B cell (primary cell): ENCODE results near the gene KRTAP13-1. TPM values are rescaled to one million over a fixed set of nuclear protein-coding genes. Genes with fewer than 3 reads are reported as not detected.

Source experiments
- ATAC-seq: fragments of 200-7000 bp; cut with Tn5 transposase; one replicate; pipeline ENCODE4 v1.10.0; 2021; ENCODE audit warnings: low read depth, mild to moderate bottlenecking, moderate number of reproducible peaks, moderate library complexity
- CTCF ChIA-PET: fragments of 350-600 bp; sonication (Branson Sonifier 250); formaldehyde crosslinking; loops from one replicate; lab custom pipeline; 2021; ENCODE audit warnings: antibody characterized with exemption, inconsistent platforms; lab: Charles Lee
- POLR2A ChIA-PET: fragments of 350-600 bp; sonication (Branson Sonifier 250); formaldehyde crosslinking; loops from one replicate; lab custom pipeline; 2021; ENCODE audit warnings: antibody characterized with exemption; lab: Charles Lee
- DNase-seq: peaks from one replicate; pipeline ENCODE4 v3.0.0; 2013
- H2AFZ ChIP-seq: 2 replicates; pipeline ENCODE4 v1.6.1; 2012; ENCODE audit warnings: mild to moderate bottlenecking, low read depth, low read length; ENCODE audit not compliant: insufficient read depth, poor library complexity, severe bottlenecking
- H3K27ac ChIP-seq, 2 donors: 1 replicate in 1 of 2; 2 replicates in 1 of 2; pipeline ENCODE4 v1.5.1; 2012 to 2013; ENCODE audit warnings: low read length in 2 of 2, mild to moderate bottlenecking in 2 of 2, moderate library complexity in 1 of 2
- H3K27me3 ChIP-seq, 4 experiments: fragments of 200-600 bp in 1 of 4; sonication (generic) in 1 of 4; replicated peaks in 1 of 4; 1 replicate in 2 of 4; 2 replicates in 2 of 4; pipeline versions ENCODE4 v1.6.1 to v1.7.0; 2013 to 2016; ENCODE audit warnings: low read length in 3 of 4, mild to moderate bottlenecking in 2 of 4, mixed read lengths in 1 of 4, moderate library complexity in 1 of 4; ENCODE audit not compliant: insufficient read depth in 4 of 4, control insufficient read depth in 3 of 4; ENCODE audit errors: control extremely low read depth in 1 of 4
- H3K36me3 ChIP-seq, 2 experiments: replicated peaks in 1 of 2; 1 replicate in 1 of 2; 2 replicates in 1 of 2; pipeline versions ENCODE4 v1.6.1 to v1.7.1; 2013; ENCODE audit warnings: low read length in 1 of 2; ENCODE audit not compliant: insufficient read depth in 2 of 2, control insufficient read depth in 1 of 2; ENCODE audit errors: control extremely low read depth in 1 of 2, extremely low read depth in 1 of 2
- H3K4me1 ChIP-seq, 2 donors: fragments of 200-600 bp in 1 of 2; sonication (generic) in 1 of 2; 1 replicate in 1 of 2; 2 replicates in 1 of 2; pipeline versions ENCODE4 v1.5.1 to v1.6.1; 2013 to 2017; ENCODE audit warnings: low read length in 2 of 2; ENCODE audit not compliant: control insufficient read depth in 2 of 2, insufficient read depth in 2 of 2
- H3K4me2 ChIP-seq: replicated peaks from 2 replicates; pipeline ENCODE3; 2012; ENCODE audit warnings: mild to moderate bottlenecking, low read depth, low read length; ENCODE audit not compliant: poor library complexity, severe bottlenecking
- H3K4me3 ChIP-seq, 5 experiments: fragments of 200-600 bp in 1 of 5; sonication (generic) in 1 of 5; 1 replicate in 3 of 5; 2 replicates in 2 of 5; pipeline versions ENCODE4 v1.5.1 to v1.7.0; 2011 to 2016; ENCODE audit warnings: low read length in 4 of 5, mild to moderate bottlenecking in 4 of 5, low read depth in 2 of 5, control low read depth in 1 of 5, moderate library complexity in 1 of 5; ENCODE audit not compliant: insufficient read depth in 1 of 5; ENCODE audit errors: control extremely low read depth in 1 of 5, extremely low read depth in 1 of 5
- H3K79me2 ChIP-seq: fragments of 200-600 bp; sonication (generic); one replicate; pipeline ENCODE4 v1.6.0; 2016; ENCODE audit warnings: low read length; ENCODE audit not compliant: control insufficient read depth, insufficient read depth
- H3K9ac ChIP-seq: fragments of 200-600 bp; sonication (generic); 2 replicates; pipeline ENCODE4 v1.6.1; 2017; ENCODE audit warnings: mild to moderate bottlenecking, low read length, moderate library complexity
- H3K9me3 ChIP-seq, 3 donors: one replicate each; pipeline versions ENCODE4 v1.6.1 to v1.7.1; 2013; ENCODE audit warnings: low read length in 2 of 3; ENCODE audit not compliant: control insufficient read depth in 2 of 3, insufficient read depth in 1 of 3; ENCODE audit errors: control extremely low read depth in 1 of 3
- H4K20me1 ChIP-seq: 2 replicates; pipeline ENCODE4 v1.6.0; 2012; ENCODE audit warnings: mild to moderate bottlenecking, low read length; ENCODE audit not compliant: insufficient read depth, control insufficient read depth, poor library complexity, severe bottlenecking
- H3K27ac Mint-ChIP-seq: one replicate; pipeline ENCODE4 v1.8.0; 2021; ENCODE audit warnings: mixed read lengths
- H3K27me3 Mint-ChIP-seq: one replicate; pipeline ENCODE4 v1.8.0; 2021; ENCODE audit warnings: mixed read lengths
- H3K4me1 Mint-ChIP-seq: one replicate; pipeline ENCODE4 v1.8.0; 2021; ENCODE audit warnings: mixed read lengths
- H3K4me3 Mint-ChIP-seq: one replicate; pipeline ENCODE4 v1.8.0; 2021; ENCODE audit warnings: mixed read lengths
- H3K9me3 Mint-ChIP-seq: one replicate; pipeline ENCODE4 v1.8.0; 2022; ENCODE audit warnings: mixed read lengths; ENCODE audit not compliant: insufficient read depth
- CTCF ChIP-seq: fragments of 200-600 bp; IDR thresholded peaks from one replicate; pipeline ENCODE4 v1.8.0; 2022; ENCODE audit warnings: antibody characterized with exemption, mild to moderate bottlenecking
- EZH2 ChIP-seq: IDR thresholded peaks from 2 replicates; pipeline ENCODE4 v1.6.1; 2012; ENCODE audit warnings: borderline replicate concordance, low read depth, mild to moderate bottlenecking, moderate library complexity, low read length; ENCODE audit not compliant: insufficient read depth, poor library complexity, severe bottlenecking
- WGBS: methylation state at CpG from one replicate; pipeline ENCODE4 v1.1.5; 2013; ENCODE audit warnings: missing lambda C conversion rate; ENCODE audit not compliant: insufficient coverage; 5-methylcytosine and 5-hydroxymethylcytosine counted together
- intact Hi-C: fragments of 100-400 bp; cut with micrococcal nuclease; formaldehyde crosslinking; loops from one replicate; pipeline ENCODE4 v1.10.0; 2022
- polyA minus RNA-seq: library from RNA; depleted of rRNA, polyadenylated mRNA; stranded (reverse); fragments of >200 nt; gene quantifications from 2 replicates; pipeline ENCODE4 v1.2.3, GENCODE V29; 2012
- polyA plus RNA-seq: library from polyadenylated mRNA; depleted of rRNA; stranded (reverse); fragments of >200 nt; gene quantifications from 2 replicates; pipeline ENCODE4 v1.2.3, GENCODE V29; 2012
- total RNA-seq, 2 donors: library from RNA; stranded (reverse); fragments of 120-200 nt in 1 of 2; gene quantifications; 1 replicate in 1 of 2; 2 replicates in 1 of 2; pipeline versions ENCODE4 v1.2.3 to v1.2.4, GENCODE V29; 2013 to 2022

Gene KRTAP13-1
- total RNA-seq: not detected in 2 replicates
- not detected for total RNA-seq (2013)
- polyA plus RNA-seq: not detected in 2 replicates
- polyA minus RNA-seq: not detected in 2 replicates

DNA sequence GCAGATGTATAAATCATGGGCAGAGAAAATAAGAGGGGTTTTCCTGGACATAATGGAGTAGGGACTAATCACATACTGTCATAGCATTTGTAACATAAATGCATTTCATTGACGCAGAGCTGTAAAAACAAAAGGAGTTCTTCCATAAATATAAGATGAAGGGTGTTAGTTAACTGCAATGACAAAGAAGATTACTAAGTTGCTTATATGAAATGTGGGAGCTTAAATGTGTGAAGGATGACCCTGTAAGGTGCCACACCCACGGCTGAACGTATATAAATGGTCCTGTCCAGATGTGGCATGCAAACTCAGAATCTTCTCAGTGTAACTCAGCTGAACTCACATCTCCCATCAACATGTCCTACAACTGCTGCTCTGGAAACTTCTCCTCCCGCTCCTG, at the start of gene KRTAP13-1:
Gene KRTAP13-1, plus strand, starts transcription at position 301 of the 400 bp plus-strand sequence. Its CDS starts 56 bp downstream, at position 357.
- intact Hi-C loops: no loop called here
- no peak within 1 kb of the TSS for H3K9ac ChIP-seq
- 67% methylated on average over 1 of the region's 4 CpGs for WGBS
- Mint-ChIP-seq H3K27ac (no peak within 1 kb of the TSS), H3K9me3 (peaks cover 2% of the 10 kb centered on the region), H3K4me3 (no peak within 1 kb of the TSS), H3K27me3 (no peaks in the 10 kb centered on the region), H3K4me1 (no peaks in the 10 kb centered on the region)
- H3K4me2 ChIP-seq: no peak within 1 kb of the TSS
- H3K27me3 ChIP-seq: no peaks in the 10 kb centered on the region
- H3K4me1 ChIP-seq: no peaks in the 10 kb centered on the region
- CTCF ChIA-PET: no interaction called here
- H4K20me1 ChIP-seq: no peaks in the 10 kb centered on the region
- TF ChIP-seq CTCF: no peak
- no peak for TF ChIP-seq EZH2
- H3K27ac ChIP-seq: no peak within 1 kb of the TSS
- H2AFZ ChIP-seq: no peak within 1 kb of the TSS
- POLR2A ChIA-PET: no interaction called here
- H3K36me3 ChIP-seq: no peaks in the 10 kb centered on the region
- no peak for DNase-seq
- ATAC-seq: no peak
- H3K9me3 ChIP-seq: peaks cover 0 to 6% (median 2%) of the 10 kb centered on the region in 3 donors
- no peaks in the 10 kb centered on the region for H3K79me2 ChIP-seq
- H3K4me3 ChIP-seq: no peak within 1 kb of the TSS

- Histone ChIP-seq H3K9me3 (peaks cover 0 to 7% (median 0%) of the 10 kb centered on the region in 3 donors), H3K27ac (no peak within 1 kb of the TSS), H3K9ac (no peak within 1 kb of the TSS), H3K4me1 (no peaks in the 10 kb centered on the region), H2AFZ (no peak within 1 kb of the TSS), H3K27me3 (no peaks in the 10 kb centered on the region), H3K79me2 (no peaks in the 10 kb centered on the region), H3K36me3 (no peaks in the 10 kb centered on the region), H4K20me1 (no peaks in the 10 kb centered on the region), H3K4me3 (no peak within 1 kb of the TSS), H3K4me2 (no peak within 1 kb of the TSS)
- Mint-ChIP-seq H3K4me3 (no peak within 1 kb of the TSS), H3K4me1 (no peaks in the 10 kb centered on the region), H3K27ac (no peak within 1 kb of the TSS), H3K9me3 (no peaks in the 10 kb centered on the region), H3K27me3 (no peaks in the 10 kb centered on the region)
- intact Hi-C loops: no loop called here
- POLR2A ChIA-PET: no interaction called here
- 100% methylated on average over 2 of the region's 4 CpGs for WGBS
- CTCF ChIA-PET: no interaction called here
- no peak for TF ChIP-seq EZH2
- TF ChIP-seq CTCF: no peak
- DNase-seq: no peak
- ATAC-seq: no peak
Measured at GRCh38 chr21:30348506-30348905, 47.3 kb upstream of the KRTAP13-1 start, which contains the start of gene KRTAP23-1. TSS of gene KRTAP23-1 (minus strand) at chr21:30348606. CDS start at chr21:30348606, 0 bp downstream.
